KOPT-K1 (cell line): ENCODE results near the gene RBM4B.

Source experiments
- H3K27ac ChIP-seq: fragments of 200-600 bp; sonication (generic); 2 replicates; pipeline ENCODE4 v1.5.1; 2016; ENCODE audit warnings: antibody characterized with exemption, mild to moderate bottlenecking, low read depth, low read length; ENCODE audit not compliant: poor library complexity, severe bottlenecking
- H3K36me3 ChIP-seq: fragments of 200-600 bp; sonication (generic); 2 replicates; pipeline ENCODE4 v1.5.1; 2017; ENCODE audit warnings: antibody characterized with exemption, mild to moderate bottlenecking, low read length, moderate library complexity; ENCODE audit not compliant: insufficient read depth
- H3K9me3 ChIP-seq: fragments of 200-600 bp; sonication (generic); 2 replicates; pipeline ENCODE4 v1.5.1; 2017; ENCODE audit warnings: antibody characterized with exemption, low read length, mild to moderate bottlenecking; ENCODE audit not compliant: insufficient read depth, poor library complexity, severe bottlenecking

RBM4B gene

GRCh38 chr11:66685276-66686099, 7.8 kb upstream of the RBM4B start:
- Histone ChIP-seq H3K36me3 (peaks cover 55% of the 10 kb centered on the region; the same call in 1 of the 2 replicates), H3K9me3 (no peaks in the 10 kb centered on the region), H3K27ac (no peak overlapping the region)

GRCh38 chr11:66684635-66685034, 6.9 kb upstream of the RBM4B start:
- Histone ChIP-seq H3K27ac (no peak overlapping the region), H3K9me3 (no peaks in the 10 kb centered on the region), H3K36me3 (peaks cover 47% of the 10 kb centered on the region; the same call in 1 of the 2 replicates)

GRCh38 chr11:66683877-66684276, 6.2 kb upstream of the RBM4B start:
- Histone ChIP-seq H3K36me3 (peaks cover 41% of the 10 kb centered on the region; the same call in 1 of the 2 replicates), H3K27ac (no peak overlapping the region), H3K9me3 (no peaks in the 10 kb centered on the region)

GRCh38 chr11:66680966-66681645, 3.4 kb upstream of the RBM4B start:
- Histone ChIP-seq H3K9me3 (no peaks in the 10 kb centered on the region), H3K36me3 (peaks cover 14% of the 10 kb centered on the region; the same call in 1 of the 2 replicates), H3K27ac (no peak overlapping the region)

- H3K27ac ChIP-seq, result peak overlapping the region; percentile 65
- peaks cover 12% of the 10 kb centered on the region for H3K36me3 ChIP-seq
- H3K9me3 ChIP-seq, result no peaks in the 10 kb centered on the region
These were observed 622 bp downstream of the RBM4B start for GRCh38 chr11:66676931-66677598.

GRCh38 chr11:66676282-66676919, 1.3 kb downstream of the RBM4B start:
- no peaks in the 10 kb centered on the region for H3K9me3 ChIP-seq
- peak overlapping the region; percentile 65 for H3K27ac ChIP-seq
- peaks cover 15% of the 10 kb centered on the region for H3K36me3 ChIP-seq

- H3K27ac ChIP-seq, result no peak overlapping the region
- peaks cover 28% of the 10 kb centered on the region for H3K36me3 ChIP-seq
- H3K9me3 ChIP-seq, result no peaks in the 10 kb centered on the region
These were observed 2.6 kb downstream of the RBM4B start for GRCh38 chr11:66674964-66675602.

- Histone ChIP-seq H3K27ac (no peak overlapping the region), H3K36me3 (peaks cover 71% of the 10 kb centered on the region), H3K9me3 (no peaks in the 10 kb centered on the region)
These were observed 6.9 kb downstream of the RBM4B start for GRCh38 chr11:66670816-66671215.

- peaks cover 99% of the 10 kb centered on the region for H3K36me3 ChIP-seq
- H3K9me3 ChIP-seq, result no peaks in the 10 kb centered on the region
- no peak overlapping the region for H3K27ac ChIP-seq
These were observed 12.3 kb downstream of the RBM4B start for GRCh38 chr11:66665369-66665768.

- no peak overlapping the region for H3K27ac ChIP-seq
- H3K9me3 ChIP-seq, result no peaks in the 10 kb centered on the region
- peaks cover 99% of the 10 kb centered on the region for H3K36me3 ChIP-seq
These were observed 13.9 kb downstream of the RBM4B start for GRCh38 chr11:66663741-66664296.

GRCh38 chr11:66659763-66660162, 17.9 kb downstream of the RBM4B start:
- H3K9me3 ChIP-seq, result no peaks in the 10 kb centered on the region
- H3K27ac ChIP-seq, result no peak overlapping the region
- peaks cover 95% of the 10 kb centered on the region for H3K36me3 ChIP-seq

GRCh38 chr11:66653123-66653522, 24.6 kb downstream of the RBM4B start:
- H3K9me3 ChIP-seq, result no peaks in the 10 kb centered on the region
- H3K36me3 ChIP-seq, result peaks cover 97% of the 10 kb centered on the region
- no peak overlapping the region for H3K27ac ChIP-seq

- Histone ChIP-seq H3K36me3 (peaks cover 97% of the 10 kb centered on the region), H3K27ac (no peak overlapping the region), H3K9me3 (no peaks in the 10 kb centered on the region)
These were observed 25.0 kb downstream of the RBM4B start for GRCh38 chr11:66652651-66653050.

- Histone ChIP-seq H3K27ac (no peak overlapping the region), H3K9me3 (no peaks in the 10 kb centered on the region), H3K36me3 (peaks cover 98% of the 10 kb centered on the region)
These were observed 26.7 kb downstream of the RBM4B start for GRCh38 chr11:66651016-66651415.
